HG02870 (cell line): ENCODE results near the gene CLIP1.
"Not testable (repeated sequence)": the region's sequence is repeated elsewhere in the genome, so short reads cannot be mapped to it uniquely, and the experiment has no call there.

Experiments
- ATAC-seq: cut with Tn5 transposase; IDR thresholded peaks from one replicate; pipeline ENCODE4 v1.9.1; 2021; ENCODE audit warnings: mild to moderate bottlenecking, moderate library complexity; ENCODE audit not compliant: unreplicated experiment

CLIP1 gene

GRCh38 chr12:122362755-122363154, 59.7 kb downstream of the CLIP1 start:
- ATAC-seq = no peak

- not testable (repeated sequence) for ATAC-seq
Observed at GRCh38 chr12:122358403-122358802, 64.1 kb downstream of the CLIP1 start.

GRCh38 chr12:122357536-122357935, 64.9 kb downstream of the CLIP1 start:
- not testable (repeated sequence) for ATAC-seq

GRCh38 chr12:122356991-122357390, 65.5 kb downstream of the CLIP1 start:
- not testable (repeated sequence) for ATAC-seq

- ATAC-seq = no peak
Observed at GRCh38 chr12:122356192-122356635, 66.3 kb downstream of the CLIP1 start.

- ATAC-seq = no peak
Observed at GRCh38 chr12:122355706-122356105, 66.8 kb downstream of the CLIP1 start.

- no peak for ATAC-seq
Observed at GRCh38 chr12:122354958-122355641, 67.4 kb downstream of the CLIP1 start.

- ATAC-seq = no peak
Observed at GRCh38 chr12:122352394-122352793, 70.1 kb downstream of the CLIP1 start.

- no peak for ATAC-seq
Observed at GRCh38 chr12:122350141-122350848, 72.2 kb downstream of the CLIP1 start.

- ATAC-seq = no peak
Observed at GRCh38 chr12:122349078-122349477, 73.4 kb downstream of the CLIP1 start.

- no peak for ATAC-seq
Observed at GRCh38 chr12:122348505-122348904, 74.0 kb downstream of the CLIP1 start.

- ATAC-seq = no peak
Observed at GRCh38 chr12:122346054-122346453, 76.4 kb downstream of the CLIP1 start.

GRCh38 chr12:122345042-122345441, 77.4 kb downstream of the CLIP1 start:
- no peak for ATAC-seq

- ATAC-seq = no peak
Observed at GRCh38 chr12:122336015-122336946, 86.2 kb downstream of the CLIP1 start.

GRCh38 chr12:122333142-122334087, 89.1 kb downstream of the CLIP1 start:
- no peak for ATAC-seq

- ATAC-seq = no peak
Observed at GRCh38 chr12:122327494-122328385, 94.7 kb downstream of the CLIP1 start.

- no peak for ATAC-seq
Observed at GRCh38 chr12:122327014-122327413, 95.5 kb downstream of the CLIP1 start.

GRCh38 chr12:122326586-122326985, 95.9 kb downstream of the CLIP1 start:
- no peak for ATAC-seq
